ENCODE results near the gene PDE2A.

DNA sequence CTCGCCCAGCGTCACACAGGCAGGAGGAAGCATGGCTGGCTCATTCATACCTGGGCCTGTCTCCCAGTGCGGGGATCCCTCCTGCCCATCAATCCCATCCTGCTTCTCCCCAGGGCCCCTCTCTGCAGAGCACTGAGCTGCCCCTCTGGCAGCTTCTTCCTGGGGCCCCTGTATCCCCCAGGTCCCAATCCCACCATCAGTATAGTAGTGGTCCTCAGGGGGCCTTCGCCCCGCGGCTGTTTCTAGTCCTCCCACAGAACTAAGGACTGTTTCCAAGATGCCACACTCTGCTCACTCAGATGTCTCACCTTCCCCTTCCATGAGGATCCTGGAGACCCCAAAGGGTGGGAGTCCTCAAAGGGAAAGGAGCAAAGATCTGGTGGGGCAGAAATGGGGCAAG is 97.6 kb downstream of the PDE2A start:
- TF ChIP-seq, protein P1, sequence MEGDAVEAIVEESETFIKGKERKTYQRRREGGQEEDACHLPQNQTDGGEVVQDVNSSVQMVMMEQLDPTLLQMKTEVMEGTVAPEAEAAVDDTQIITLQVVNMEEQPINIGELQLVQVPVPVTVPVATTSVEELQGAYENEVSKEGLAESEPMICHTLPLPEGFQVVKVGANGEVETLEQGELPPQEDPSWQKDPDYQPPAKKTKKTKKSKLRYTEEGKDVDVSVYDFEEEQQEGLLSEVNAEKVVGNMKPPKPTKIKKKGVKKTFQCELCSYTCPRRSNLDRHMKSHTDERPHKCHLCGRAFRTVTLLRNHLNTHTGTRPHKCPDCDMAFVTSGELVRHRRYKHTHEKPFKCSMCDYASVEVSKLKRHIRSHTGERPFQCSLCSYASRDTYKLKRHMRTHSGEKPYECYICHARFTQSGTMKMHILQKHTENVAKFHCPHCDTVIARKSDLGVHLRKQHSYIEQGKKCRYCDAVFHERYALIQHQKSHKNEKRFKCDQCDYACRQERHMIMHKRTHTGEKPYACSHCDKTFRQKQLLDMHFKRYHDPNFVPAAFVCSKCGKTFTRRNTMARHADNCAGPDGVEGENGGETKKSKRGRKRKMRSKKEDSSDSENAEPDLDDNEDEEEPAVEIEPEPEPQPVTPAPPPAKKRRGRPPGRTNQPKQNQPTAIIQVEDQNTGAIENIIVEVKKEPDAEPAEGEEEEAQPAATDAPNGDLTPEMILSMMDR (IDR thresholded peaks at IDR 0.05; ENCODE audit: poor library complexity): no peak
- no peak for TF ChIP-seq EZH2 (IDR thresholded peaks at IDR 0.05; ENCODE audit: borderline replicate concordance)
